Measurements from ENCODE around the gene TES. TPM values are rescaled to one million over a fixed set of nuclear protein-coding genes. Genes with fewer than 3 reads are reported as not detected.

The TES gene
- total and polyA plus RNA-seq, 11 donors: 10.3 to 66.9 (median 22.8) TPM

Other genes starting within 250 kb of the TES start
- 10 to 100 TPM in 1 of 9 donors, 1 to 10 TPM in 4, under 1 TPM in 4; 0.47 to 15.4 (median 1.2) TPM for gene TFEC, start 179.8 kb upstream of the TES start, total RNA-seq
- gene TFEC, start 179.8 kb upstream of the TES start, polyA plus RNA-seq: under 1 TPM; 0.42 to 0.46 TPM

All from heart left ventricle (tissue), 11 donors.